Measurements from ENCODE around the gene AURKB.

The AURKB gene

DNA sequence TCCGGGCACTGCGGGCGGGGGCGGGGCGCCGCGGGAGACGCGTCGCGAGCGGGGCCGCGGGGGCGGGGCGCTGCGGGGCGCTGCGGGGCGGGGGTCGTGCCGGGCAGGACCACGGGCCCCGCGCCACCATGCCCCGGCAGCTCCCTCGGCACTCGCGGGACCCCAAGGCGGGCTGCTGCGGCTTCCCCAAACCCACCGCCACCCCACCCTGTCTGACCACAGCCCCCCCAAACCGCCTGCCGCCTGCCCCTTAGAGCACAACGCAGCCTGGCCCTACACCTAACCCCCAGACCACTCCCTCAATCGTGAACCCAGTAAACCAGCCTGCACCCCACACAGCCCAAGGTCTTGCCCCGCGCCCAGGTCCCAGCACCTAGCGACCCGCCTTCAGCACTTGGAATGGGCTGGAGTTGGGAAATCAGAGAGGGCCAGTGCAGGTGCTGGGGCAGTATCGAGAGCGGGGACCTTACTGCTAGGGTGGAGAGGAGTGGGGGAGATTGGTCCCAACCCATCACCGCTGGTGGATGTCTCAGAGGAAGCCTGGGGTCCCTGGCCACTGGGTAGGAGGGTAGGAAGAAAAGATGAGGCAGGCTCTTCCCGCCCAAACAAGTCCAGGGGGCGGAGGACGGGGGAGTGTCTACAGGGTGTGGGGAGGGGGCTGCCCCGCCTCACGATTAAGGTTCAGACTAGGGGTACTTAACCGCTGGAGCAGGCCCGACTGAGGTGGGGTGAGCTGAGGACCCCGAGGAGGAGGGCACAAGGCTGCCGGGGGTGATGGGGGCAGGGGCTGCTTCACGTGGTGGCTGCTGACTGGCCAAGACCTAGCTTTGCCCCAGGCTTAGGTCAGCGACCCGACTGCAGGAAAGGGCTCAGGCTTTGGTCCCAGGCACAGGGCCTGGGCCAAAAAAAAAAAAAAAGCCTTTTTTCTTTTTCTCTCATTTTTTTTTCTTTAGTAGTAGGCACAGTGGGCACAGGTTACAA, 47.1 kb downstream of the AURKB start:
- H3K4me3 ChIP-seq (IDR thresholded peaks at IDR 0.05; ENCODE audit: insufficient read depth, low read depth, low read length), result no peak overlapping the region
- no peak for TF ChIP-seq CTCF (conservative IDR thresholded peaks at IDR 0.05; ENCODE audit: low read depth, low read length)
- H3K36me3 ChIP-seq (ENCODE audit: insufficient read depth), result no peaks in the 10 kb centered on the region
- H3K79me2 ChIP-seq (ENCODE audit: insufficient read depth, low read depth), result no peaks in the 10 kb centered on the region
- no peaks in the 10 kb centered on the region for H3K4me1 ChIP-seq (ENCODE audit: low read depth, poor library complexity, severe bottlenecking)
- H3K9ac ChIP-seq, result peak overlapping the region; percentile 64; the same call in 1 of the 2 replicates
- H3K4me2 ChIP-seq, result no peak overlapping the region
- H3K27me3 ChIP-seq (ENCODE audit: insufficient read depth, low read depth), result no peaks in the 10 kb centered on the region
- H3K27ac ChIP-seq, result no peak overlapping the region
- H4K20me1 ChIP-seq (ENCODE audit: insufficient read depth), result no peaks in the 10 kb centered on the region
- no peak overlapping the region for H2AFZ ChIP-seq (ENCODE audit: low read depth)

- Histone ChIP-seq H3K4me3 (IDR thresholded peaks at IDR 0.05; ENCODE audit: insufficient read depth, low read depth, low read length) (no peak within 1 kb of the TSS), H3K27ac (peak within 1 kb of the TSS; percentile 26; the same call in 1 of the 2 replicates), H3K9ac (peak within 1 kb of the TSS; percentile 64), H2AFZ (ENCODE audit: low read depth) (no peak within 1 kb of the TSS), H3K79me2 (ENCODE audit: insufficient read depth, low read depth) (no peaks in the 10 kb centered on the region), H3K27me3 (ENCODE audit: insufficient read depth, low read depth) (no peaks in the 10 kb centered on the region), H3K4me2 (peak within 1 kb of the TSS; percentile 29; the same call in 1 of the 2 replicates), H3K4me1 (ENCODE audit: low read depth, poor library complexity, severe bottlenecking) (no peaks in the 10 kb centered on the region), H3K36me3 (ENCODE audit: insufficient read depth) (no peaks in the 10 kb centered on the region), H4K20me1 (ENCODE audit: insufficient read depth) (no peaks in the 10 kb centered on the region)
- no peak for TF ChIP-seq CTCF (conservative IDR thresholded peaks at IDR 0.05; ENCODE audit: low read depth, low read length)
Measured at GRCh38 chr17:8162233-8162996, 48.0 kb downstream of the AURKB start, which contains the start of gene VAMP2. Gene VAMP2 (minus strand): TSS chr17:8162948. CDS start chr17:8162879, 69 bp downstream.

DNA sequence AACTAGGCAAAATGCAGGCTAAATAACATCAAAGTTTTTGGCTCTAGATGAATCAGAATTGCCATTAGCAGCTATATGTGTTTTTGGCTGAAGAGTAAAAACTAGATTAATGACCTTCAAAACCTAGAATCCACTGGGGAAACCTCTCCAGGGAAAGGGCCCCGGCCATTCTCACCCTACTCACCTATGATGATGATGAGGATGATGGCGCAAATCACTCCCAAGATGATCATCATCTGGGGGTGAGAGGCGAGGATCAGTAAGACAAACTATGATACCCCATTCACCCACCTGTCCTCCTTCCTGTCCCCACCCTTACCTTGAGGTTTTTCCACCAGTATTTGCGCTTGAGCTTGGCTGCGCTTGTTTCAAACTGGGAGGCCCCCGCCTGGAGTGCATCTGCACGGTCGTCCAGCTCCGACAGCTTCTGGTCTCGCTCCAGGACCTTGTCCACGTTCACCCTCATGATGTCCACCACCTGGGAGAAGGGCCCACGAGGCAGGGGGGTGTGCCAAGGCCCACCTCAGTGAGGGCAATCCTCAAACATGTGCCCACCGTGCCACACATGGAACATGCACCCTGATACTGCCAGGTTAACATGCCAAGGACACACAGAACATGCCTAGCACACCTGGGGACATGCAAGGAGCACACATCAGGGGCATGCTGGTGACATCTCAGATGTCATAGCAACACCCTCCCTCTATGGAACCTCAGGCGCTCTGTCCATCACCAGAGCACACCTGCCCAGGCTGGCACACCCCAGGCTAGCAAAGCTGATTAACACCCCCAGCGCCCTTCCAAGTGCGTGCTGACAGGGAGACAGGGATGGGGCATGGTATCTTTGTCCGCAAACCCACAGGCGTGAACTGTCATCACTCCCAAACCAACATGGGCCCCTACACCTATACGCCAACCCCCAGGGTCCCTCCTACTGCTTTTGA, 48.8 kb downstream of the AURKB start:
- H3K27ac ChIP-seq, result no peak overlapping the region
- H3K36me3 ChIP-seq (ENCODE audit: insufficient read depth), result no peaks in the 10 kb centered on the region
- no peak overlapping the region for H3K4me3 ChIP-seq (IDR thresholded peaks at IDR 0.05; ENCODE audit: insufficient read depth, low read depth, low read length)
- H3K4me2 ChIP-seq, result peak overlapping the region; percentile 29; the same call in 1 of the 2 replicates
- no peaks in the 10 kb centered on the region for H3K79me2 ChIP-seq (ENCODE audit: insufficient read depth, low read depth)
- no peaks in the 10 kb centered on the region for H3K27me3 ChIP-seq (ENCODE audit: insufficient read depth, low read depth)
- no peak overlapping the region for H2AFZ ChIP-seq (ENCODE audit: low read depth)
- no peaks in the 10 kb centered on the region for H3K4me1 ChIP-seq (ENCODE audit: low read depth, poor library complexity, severe bottlenecking)
- H4K20me1 ChIP-seq (ENCODE audit: insufficient read depth), result no peaks in the 10 kb centered on the region
- TF ChIP-seq CTCF (conservative IDR thresholded peaks at IDR 0.05; ENCODE audit: low read depth, low read length), result no peak
- H3K9ac ChIP-seq, result peak overlapping the region; percentile 64; the same call in 1 of the 2 replicates
